ENCODE results near the gene DCST2.

The DCST2 gene

GRCh38 chr1:155023627-155024026, 10.0 kb downstream of the DCST2 start:
- no peak for DNase-seq

DNA sequence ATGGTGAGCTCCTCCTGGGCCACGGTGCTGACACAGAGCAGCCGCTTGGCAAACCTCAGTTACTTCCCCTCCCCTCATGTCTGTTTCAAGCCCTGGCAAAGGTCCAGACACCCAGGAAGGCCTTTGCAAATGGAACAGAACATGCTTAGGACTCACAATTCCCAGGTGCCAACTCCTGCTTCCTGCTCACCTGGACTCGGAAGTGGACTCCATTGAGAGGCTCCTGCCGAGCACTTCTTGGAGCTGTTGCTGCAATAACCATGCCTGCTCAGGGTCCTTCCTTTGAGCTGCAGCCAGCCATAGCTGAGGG, 10.7 kb downstream of the DCST2 start:
- DNase-seq: peak; percentile 77

DNA sequence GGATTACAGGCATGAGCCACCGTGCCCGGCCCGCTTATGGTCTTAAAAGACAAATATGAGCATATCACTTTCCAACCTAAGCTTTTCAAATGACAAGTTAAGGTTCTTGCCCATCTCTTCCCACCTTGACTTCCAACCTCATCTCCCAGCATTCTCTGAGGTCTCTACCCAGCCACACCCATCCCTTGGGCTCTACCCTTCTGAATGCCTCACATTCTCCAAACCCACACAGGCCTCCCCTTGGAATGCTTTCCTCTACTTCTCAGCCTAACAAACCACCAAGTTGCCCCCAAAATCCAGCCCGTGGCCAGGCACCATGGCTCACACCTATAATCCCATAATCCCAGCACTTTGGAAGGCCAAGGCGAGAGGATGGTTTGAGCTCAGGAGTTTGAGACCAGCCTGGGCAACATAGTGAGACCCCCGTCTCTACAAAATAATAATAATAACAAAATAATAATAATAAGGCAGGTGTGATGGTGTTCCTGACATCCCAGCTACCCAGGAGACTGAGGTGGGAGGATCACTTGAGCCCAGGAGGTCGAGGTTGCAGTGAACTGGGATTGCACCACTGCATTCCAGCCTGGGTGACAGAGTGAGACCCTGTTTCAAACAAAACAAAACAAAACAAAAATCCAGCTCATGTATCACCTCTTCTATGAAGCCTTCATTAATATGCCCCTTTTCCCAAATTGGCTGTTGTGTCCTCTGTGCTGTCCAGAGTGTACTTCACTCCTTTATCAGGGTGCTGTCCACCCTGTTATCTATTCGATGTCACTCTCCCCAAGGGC, 11.2 kb downstream of the DCST2 start:
- DNase-seq: no peak

- DNase-seq: no peak
These were observed 14.0 kb downstream of the DCST2 start for GRCh38 chr1:155019377-155020245.

- DNase-seq: no peak
These were observed 14.8 kb downstream of the DCST2 start for GRCh38 chr1:155018617-155019348.

- DNase-seq: no peak
These were observed 15.7 kb downstream of the DCST2 start for GRCh38 chr1:155017946-155018316.

DNA sequence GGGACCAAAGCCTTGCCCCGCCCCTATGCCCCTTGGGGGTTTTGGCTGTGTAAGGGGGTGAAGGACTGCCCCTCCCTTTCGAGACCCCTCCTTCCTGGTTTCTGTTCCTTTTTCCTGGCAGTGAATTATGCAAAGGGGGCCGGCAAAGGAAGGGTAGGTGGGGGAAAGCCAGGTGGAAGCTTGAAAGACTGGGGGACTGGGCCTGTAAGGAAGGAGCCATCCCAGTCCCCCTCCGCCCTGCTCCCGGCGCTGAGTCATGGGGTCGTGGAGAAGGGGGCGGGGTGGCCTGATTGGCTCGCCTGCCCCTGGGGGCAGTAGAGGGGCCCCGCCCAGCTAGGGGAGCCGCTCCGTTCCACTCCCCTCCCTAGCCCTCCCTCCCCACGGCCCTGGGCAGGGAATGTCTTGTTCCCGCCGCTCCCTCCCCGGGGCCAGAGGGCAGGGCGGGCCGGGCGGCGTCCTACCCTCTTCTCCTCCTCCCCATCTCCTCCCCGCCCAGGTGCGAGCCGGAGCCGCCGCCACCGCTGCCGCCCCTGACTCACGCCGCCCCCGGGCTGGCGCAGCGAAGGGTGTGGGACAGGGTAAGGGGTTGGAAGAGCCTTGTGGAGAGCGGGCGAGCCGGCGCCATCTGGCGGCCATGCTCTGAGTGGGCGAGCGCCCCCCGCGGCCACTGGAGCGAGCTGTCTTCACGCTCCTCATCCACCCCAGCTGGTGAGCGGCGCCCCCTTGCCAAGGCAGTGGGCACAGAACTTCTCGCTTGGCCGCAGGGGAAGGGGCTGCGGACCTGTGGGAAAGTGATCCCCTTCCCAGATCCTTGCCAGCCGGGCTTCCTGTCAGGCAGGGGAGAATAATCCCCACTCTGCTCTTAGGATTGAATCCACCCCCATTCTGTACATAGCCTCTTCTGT, 16.3 kb downstream of the DCST2 start:
- peak; percentile 85 for DNase-seq

DNA sequence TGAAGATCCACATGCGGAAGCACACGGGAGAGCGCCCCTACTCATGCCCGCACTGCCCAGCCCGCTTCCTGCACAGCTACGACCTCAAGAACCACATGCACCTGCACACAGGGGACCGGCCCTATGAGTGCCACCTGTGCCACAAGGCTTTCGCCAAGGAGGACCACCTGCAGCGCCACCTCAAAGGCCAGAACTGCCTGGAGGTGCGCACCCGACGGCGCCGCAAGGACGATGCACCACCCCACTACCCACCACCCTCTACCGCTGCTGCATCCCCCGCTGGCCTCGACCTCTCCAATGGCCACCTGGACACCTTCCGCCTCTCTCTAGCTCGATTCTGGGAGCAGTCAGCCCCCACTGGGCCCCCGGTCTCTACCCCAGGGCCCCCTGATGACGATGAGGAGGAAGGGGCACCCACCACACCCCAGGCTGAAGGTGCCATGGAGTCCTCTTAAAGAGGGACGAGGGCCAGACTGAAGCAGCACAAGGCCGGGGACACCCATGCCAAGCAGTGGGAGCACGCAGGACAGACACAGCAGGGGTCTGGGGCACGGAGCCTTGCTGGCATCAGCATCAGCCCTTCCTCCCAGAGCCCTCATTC, 17.2 kb downstream of the DCST2 start:
- DNase-seq: no peak

GRCh38 chr1:155015527-155016230, 17.9 kb downstream of the DCST2 start:
- no peak for DNase-seq

- DNase-seq: no peak
These were observed 18.7 kb downstream of the DCST2 start for GRCh38 chr1:155014709-155015508.

GRCh38 chr1:155013632-155014031, 19.9 kb downstream of the DCST2 start:
- DNase-seq: no peak

- no peak for DNase-seq
These were observed 20.6 kb downstream of the DCST2 start for GRCh38 chr1:155012776-155013602.

DNA sequence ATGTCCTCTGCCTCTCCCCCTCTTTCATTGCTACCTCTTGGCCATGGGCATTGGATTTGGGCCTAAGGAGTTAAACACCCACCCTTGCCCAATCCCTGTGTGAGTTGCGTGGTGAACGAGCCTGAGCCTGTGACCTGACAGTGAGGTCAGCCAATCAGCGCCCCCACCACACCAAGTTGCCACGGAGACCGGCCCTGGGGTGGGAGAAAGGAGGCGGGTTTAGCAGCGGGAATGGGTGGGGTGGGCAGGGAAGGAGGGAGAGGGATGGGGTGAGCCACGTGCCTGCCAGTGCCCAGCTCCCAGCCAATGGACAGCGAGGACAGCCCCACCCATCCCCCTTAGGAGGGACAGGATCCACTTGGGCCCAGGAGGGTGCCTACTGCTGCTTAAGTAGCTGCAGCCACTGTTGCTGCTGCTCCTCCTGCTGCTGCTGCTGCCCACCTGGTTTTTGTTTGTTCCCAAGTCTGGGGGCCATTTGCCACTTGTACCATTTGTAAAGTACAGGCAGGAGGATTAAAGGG, 21.5 kb downstream of the DCST2 start:
- DNase-seq: no peak

GRCh38 chr1:155011437-155012025, 22.1 kb downstream of the DCST2 start:
- DNase-seq: no peak

- DNase-seq: no peak
These were observed 22.6 kb downstream of the DCST2 start for GRCh38 chr1:155011004-155011416.

DNA sequence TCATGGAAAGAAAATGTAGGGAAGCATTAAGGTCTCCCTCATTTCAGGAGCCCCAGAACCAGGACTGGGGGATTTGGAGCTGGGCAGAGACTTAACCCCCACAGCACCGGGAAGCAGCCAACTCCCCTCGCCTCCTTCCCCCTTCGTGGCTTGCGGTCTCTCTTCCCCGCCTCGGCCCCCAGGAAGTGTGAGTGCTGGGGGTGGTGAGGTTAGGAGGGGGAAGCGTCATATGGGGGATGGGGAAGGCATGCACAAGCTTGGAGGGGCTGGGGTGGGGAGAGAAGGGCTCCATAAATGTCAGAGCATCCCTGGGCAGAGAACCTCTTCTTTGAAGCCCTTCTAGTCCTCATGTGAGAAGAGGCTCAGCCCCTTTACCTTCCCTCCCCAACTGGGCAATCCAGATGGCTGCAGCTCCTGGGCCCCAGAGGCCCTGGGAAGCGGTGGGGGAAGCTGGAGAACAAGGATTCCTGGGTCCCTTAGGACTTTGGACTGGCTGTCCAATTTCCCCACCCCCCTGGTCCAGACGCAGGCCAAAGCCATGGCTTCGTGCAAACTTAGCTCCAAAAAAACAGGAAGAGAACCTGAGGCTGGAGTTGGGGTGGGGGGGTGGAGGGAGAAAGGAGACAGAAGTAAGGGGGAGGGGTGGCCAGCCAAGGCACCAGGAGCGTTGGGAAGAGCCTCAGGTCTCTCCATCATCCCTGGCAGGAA, 23.2 kb downstream of the DCST2 start:
- no peak for DNase-seq

DNA sequence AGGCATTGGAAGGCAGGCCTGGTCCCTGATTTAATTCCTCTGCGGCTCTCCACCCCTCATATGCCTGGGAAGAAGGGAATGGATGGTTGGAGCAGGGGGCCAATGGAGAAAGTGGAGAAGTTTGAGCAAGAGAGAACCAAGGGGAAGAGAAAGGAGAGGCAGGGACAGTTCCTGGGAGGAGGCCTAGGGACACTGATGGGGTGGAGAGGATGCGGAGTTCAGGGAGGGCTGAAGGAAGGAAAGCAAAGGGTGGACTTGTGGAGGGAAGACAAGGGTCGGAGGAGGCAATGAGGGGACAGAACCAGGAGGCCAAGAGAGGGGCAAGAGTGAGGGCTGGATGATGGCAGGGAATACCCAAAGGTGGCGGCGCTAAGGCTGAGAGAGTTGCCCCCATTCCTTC, 23.8 kb downstream of the DCST2 start:
- no peak for DNase-seq

GRCh38 chr1:155009221-155009711, 24.3 kb downstream of the DCST2 start:
- no peak for DNase-seq

Measured in DMS53 (cell line).